Mucosa of stomach (tissue), 1 donor: Measurements from ENCODE around the gene RGS6.
"Not testable (repeated sequence)": the region's sequence is repeated elsewhere in the genome, so short reads cannot be mapped to it uniquely, and the experiment has no call there.

Source experiments
- H3K27me3 ChIP-seq: one replicate; pipeline ENCODE4 v1.7.0; 2013; ENCODE audit warnings: mild to moderate bottlenecking, low read length; ENCODE audit not compliant: control insufficient read depth, insufficient read depth
- H3K36me3 ChIP-seq: one replicate; pipeline ENCODE4 v1.7.0; 2013; ENCODE audit warnings: low read length; ENCODE audit not compliant: control insufficient read depth, insufficient read depth
- H3K4me1 ChIP-seq: one replicate; pipeline ENCODE4 v1.7.0; 2013; ENCODE audit warnings: mild to moderate bottlenecking, low read length; ENCODE audit not compliant: control insufficient read depth, insufficient read depth
- H3K4me3 ChIP-seq: one replicate; pipeline ENCODE4 v1.7.0; 2013; ENCODE audit warnings: low read length
- H3K9ac ChIP-seq: one replicate; pipeline ENCODE4 v1.7.0; 2013; ENCODE audit warnings: mild to moderate bottlenecking, low read length, moderate library complexity
- H3K9me3 ChIP-seq: one replicate; pipeline ENCODE4 v1.7.0; 2013; ENCODE audit warnings: mild to moderate bottlenecking, low read length, moderate library complexity; ENCODE audit not compliant: control insufficient read depth
- donor health status: Pancreatic carcinoma.

The RGS6 gene

GRCh38 chr14:72463291-72463866 is 531.1 kb downstream of the RGS6 start:
- no peaks in the 10 kb centered on the region for H3K4me1 ChIP-seq
- no peaks in the 10 kb centered on the region for H3K27me3 ChIP-seq
- no peak overlapping the region for H3K9ac ChIP-seq
- H3K4me3 ChIP-seq = no peak overlapping the region
- no peaks in the 10 kb centered on the region for H3K36me3 ChIP-seq
- H3K9me3 ChIP-seq = no peaks in the 10 kb centered on the region

GRCh38 chr14:72464226-72464625 is 532.0 kb downstream of the RGS6 start:
- Histone ChIP-seq H3K9ac (no peak overlapping the region), H3K27me3 (no peaks in the 10 kb centered on the region), H3K36me3 (no peaks in the 10 kb centered on the region), H3K4me3 (no peak overlapping the region), H3K9me3 (no peaks in the 10 kb centered on the region), H3K4me1 (no peaks in the 10 kb centered on the region)

GRCh38 chr14:72466325-72466724 is 534.1 kb downstream of the RGS6 start:
- H3K9me3 ChIP-seq = no peaks in the 10 kb centered on the region
- no peak overlapping the region for H3K4me3 ChIP-seq
- no peaks in the 10 kb centered on the region for H3K27me3 ChIP-seq
- no peaks in the 10 kb centered on the region for H3K36me3 ChIP-seq
- no peaks in the 10 kb centered on the region for H3K4me1 ChIP-seq
- H3K9ac ChIP-seq = no peak overlapping the region

- Histone ChIP-seq H3K4me3 (no peak overlapping the region), H3K9me3 (no peaks in the 10 kb centered on the region), H3K9ac (no peak overlapping the region), H3K27me3 (no peaks in the 10 kb centered on the region), H3K4me1 (no peaks in the 10 kb centered on the region), H3K36me3 (no peaks in the 10 kb centered on the region)
These were observed 539.1 kb downstream of the RGS6 start for GRCh38 chr14:72471346-72471745.

GRCh38 chr14:72472845-72473244 is 540.6 kb downstream of the RGS6 start:
- no peaks in the 10 kb centered on the region for H3K4me1 ChIP-seq
- no peak overlapping the region for H3K4me3 ChIP-seq
- H3K36me3 ChIP-seq = no peaks in the 10 kb centered on the region
- H3K27me3 ChIP-seq = no peaks in the 10 kb centered on the region
- H3K9ac ChIP-seq = no peak overlapping the region
- no peaks in the 10 kb centered on the region for H3K9me3 ChIP-seq

- H3K9ac ChIP-seq = no peak overlapping the region
- no peaks in the 10 kb centered on the region for H3K4me1 ChIP-seq
These were observed 544.6 kb downstream of the RGS6 start for GRCh38 chr14:72476657-72477499.

GRCh38 chr14:72477578-72477977 is 545.3 kb downstream of the RGS6 start:
- H3K36me3 ChIP-seq, H3K9me3 ChIP-seq, H3K4me1 ChIP-seq, H3K4me3 ChIP-seq, H3K9ac ChIP-seq, H3K27me3 ChIP-seq: not testable (repeated sequence)

More at GRCh38 chr14:72476657-72477499, 544.6 kb downstream of the RGS6 start:
- Histone ChIP-seq H3K36me3 (no peaks in the 10 kb centered on the region), H3K27me3 (no peaks in the 10 kb centered on the region), H3K9me3 (no peaks in the 10 kb centered on the region), H3K4me3 (no peak overlapping the region)

GRCh38 chr14:72478471-72478893 is 546.3 kb downstream of the RGS6 start:
- no peaks in the 10 kb centered on the region for H3K4me1 ChIP-seq

GRCh38 chr14:72479461-72479931 is 547.3 kb downstream of the RGS6 start:
- Histone ChIP-seq H3K9ac (no peak overlapping the region), H3K4me1 (no peaks in the 10 kb centered on the region), H3K27me3 (no peaks in the 10 kb centered on the region), H3K4me3 (no peak overlapping the region), H3K36me3 (no peaks in the 10 kb centered on the region), H3K9me3 (no peaks in the 10 kb centered on the region)

More at GRCh38 chr14:72478471-72478893, 546.3 kb downstream of the RGS6 start:
- Histone ChIP-seq H3K9me3 (no peaks in the 10 kb centered on the region), H3K27me3 (no peaks in the 10 kb centered on the region), H3K9ac (no peak overlapping the region), H3K4me3 (no peak overlapping the region), H3K36me3 (no peaks in the 10 kb centered on the region)

- Histone ChIP-seq H3K4me1 (no peaks in the 10 kb centered on the region), H3K4me3 (no peak overlapping the region)
These were observed 548.4 kb downstream of the RGS6 start for GRCh38 chr14:72480464-72481243.

GRCh38 chr14:72483311-72483710 is 551.1 kb downstream of the RGS6 start:
- Histone ChIP-seq H3K4me1 (no peaks in the 10 kb centered on the region), H3K4me3 (no peak overlapping the region), H3K9ac (no peak overlapping the region), H3K36me3 (no peaks in the 10 kb centered on the region), H3K27me3 (no peaks in the 10 kb centered on the region), H3K9me3 (no peaks in the 10 kb centered on the region)

More at GRCh38 chr14:72480464-72481243, 548.4 kb downstream of the RGS6 start:
- Histone ChIP-seq H3K9ac (no peak overlapping the region), H3K9me3 (no peaks in the 10 kb centered on the region), H3K27me3 (no peaks in the 10 kb centered on the region), H3K36me3 (no peaks in the 10 kb centered on the region)

GRCh38 chr14:72485695-72486094 is 553.5 kb downstream of the RGS6 start:
- H3K9ac ChIP-seq = no peak overlapping the region
- H3K9me3 ChIP-seq = no peaks in the 10 kb centered on the region
- H3K4me1 ChIP-seq = no peaks in the 10 kb centered on the region
- no peak overlapping the region for H3K4me3 ChIP-seq
- no peaks in the 10 kb centered on the region for H3K36me3 ChIP-seq
- no peaks in the 10 kb centered on the region for H3K27me3 ChIP-seq
